ENCODE measurements around the gene PIWIL4.

PIWIL4 gene

GRCh38 chr11:94666792-94667721, 99.9 kb downstream of the PIWIL4 start:
- DNase-seq, result no peak

GRCh38 chr11:94668212-94668793, 101.1 kb downstream of the PIWIL4 start:
- DNase-seq, result no peak

GRCh38 chr11:94669023-94669422, 101.9 kb downstream of the PIWIL4 start:
- DNase-seq, result no peak

Measured in NCI-H226 (cell line).